ENCODE results near the gene SUMO3.

SUMO3 gene

DNA sequence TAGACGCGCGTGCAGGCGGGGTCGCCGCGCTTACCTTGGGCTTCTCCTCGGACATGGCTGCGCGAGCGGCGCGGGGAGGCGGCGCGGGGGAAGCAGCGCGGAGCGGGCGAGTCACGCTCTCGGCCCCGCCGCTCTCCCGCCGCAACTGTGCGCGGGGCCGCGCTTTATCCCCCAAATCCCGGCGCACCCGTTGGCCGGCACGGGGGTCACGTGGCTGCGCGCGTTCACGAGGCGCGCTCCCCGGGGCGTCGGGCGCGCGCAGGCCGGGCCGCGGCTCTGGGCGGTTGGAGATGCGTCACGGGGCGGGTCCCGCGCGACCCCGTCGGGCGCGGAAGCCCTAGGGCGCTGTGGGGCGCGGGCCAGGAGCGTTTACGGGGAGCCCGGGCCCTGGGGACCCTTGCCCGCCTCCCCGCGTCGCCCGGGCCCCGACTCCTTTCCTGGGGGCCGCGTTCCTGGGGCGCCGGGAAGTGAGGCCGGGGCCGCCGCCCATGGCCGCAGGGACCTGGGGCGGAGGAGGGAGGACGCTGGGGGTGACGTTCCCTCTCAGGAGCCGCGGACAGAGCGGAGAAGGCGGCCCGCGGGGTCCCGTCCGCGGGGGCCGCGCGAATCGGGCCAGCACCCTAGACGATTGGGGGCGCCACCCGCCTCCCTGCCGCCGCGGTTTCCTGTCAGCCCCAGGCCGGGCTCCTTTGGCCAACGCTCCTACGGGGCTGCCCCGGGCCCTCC, at the start of gene SUMO3:
Gene SUMO3, minus strand, starts transcription at position 149 of the 726 bp plus-strand sequence. Its CDS starts 94 bp downstream, at position 55.
- peak; percentile 71 to 78 (median 72) for DNase-seq (ENCODE audit: low read depth in 2 of 3, low spot score in 1 of 3)

DNA sequence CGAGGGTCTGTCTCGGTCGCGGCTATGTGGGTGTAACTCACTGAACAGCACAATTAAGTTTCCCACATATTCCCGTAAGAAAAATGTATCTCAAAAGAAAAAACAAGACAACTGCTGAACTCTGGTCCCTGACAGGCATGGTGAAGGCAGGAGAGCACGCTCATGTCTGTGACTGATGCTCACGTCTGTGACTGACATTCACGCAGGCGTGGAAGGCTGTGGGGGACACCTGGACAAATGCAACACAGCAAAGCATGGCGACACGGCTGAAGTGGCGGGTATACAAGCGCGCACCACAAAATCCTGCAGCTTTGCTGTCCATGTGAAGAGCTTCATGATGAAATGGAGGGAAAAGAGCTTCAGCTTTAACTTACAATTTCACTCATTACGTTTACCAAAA, 49.6 kb upstream of the SUMO3 start:
- no peak for DNase-seq (ENCODE audit: low read depth in 2 of 3, low spot score in 1 of 3)

DNA sequence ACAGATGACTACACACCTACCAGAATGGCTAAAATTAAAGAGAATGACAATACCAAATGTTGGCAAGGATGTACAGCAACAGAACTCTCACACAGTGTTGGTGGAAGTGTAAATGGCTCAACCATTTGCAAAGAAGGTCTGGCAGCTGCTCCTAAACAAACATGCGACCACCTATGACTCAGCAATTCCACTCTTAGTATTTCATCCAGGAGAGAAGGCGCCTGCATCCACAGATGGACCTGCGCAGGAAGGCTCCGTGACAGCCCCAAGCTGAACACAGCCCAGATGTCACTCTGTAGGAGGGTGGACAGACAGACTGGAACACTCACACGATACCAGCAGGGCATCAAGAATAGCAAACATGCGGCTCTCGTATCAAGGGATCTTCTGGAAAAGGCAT, 48.9 kb upstream of the SUMO3 start:
- no peak for DNase-seq (ENCODE audit: low read depth in 2 of 3, low spot score in 1 of 3)

DNA sequence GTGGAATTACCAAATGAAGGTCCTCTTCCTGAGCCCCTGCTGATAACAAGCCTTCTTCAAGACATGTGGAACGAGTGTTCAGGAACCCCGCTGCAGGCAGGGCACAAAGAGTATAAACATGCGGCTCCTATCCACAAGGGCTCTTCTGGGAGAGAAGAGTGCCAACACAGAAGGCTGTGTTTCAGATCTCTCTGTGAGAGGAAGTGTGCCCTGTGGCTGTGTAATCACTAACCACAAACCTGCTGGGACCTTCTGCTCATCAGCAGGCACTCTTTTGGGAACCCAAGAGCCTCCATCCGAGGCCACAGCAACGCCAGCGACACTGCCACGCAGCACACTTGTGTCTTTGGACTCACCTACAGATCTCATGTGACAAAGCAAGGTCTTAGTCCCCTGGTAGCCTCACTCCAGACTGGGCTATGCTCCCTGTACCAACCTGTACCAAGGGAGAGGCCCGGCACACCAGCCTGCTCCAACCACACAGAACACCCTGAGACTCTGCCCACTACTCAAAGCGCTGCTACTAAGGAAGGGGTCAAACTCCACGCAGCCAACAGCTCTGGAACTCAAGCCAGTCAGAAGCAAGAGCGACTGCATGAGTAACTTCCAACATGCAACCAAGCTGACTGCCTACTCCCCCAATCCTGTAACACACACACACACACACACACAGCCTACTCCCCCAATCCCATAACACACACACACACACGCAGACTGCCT, 47.9 kb upstream of the SUMO3 start:
- DNase-seq (ENCODE audit: low read depth in 2 of 3, low spot score in 1 of 3), result no peak

DNA sequence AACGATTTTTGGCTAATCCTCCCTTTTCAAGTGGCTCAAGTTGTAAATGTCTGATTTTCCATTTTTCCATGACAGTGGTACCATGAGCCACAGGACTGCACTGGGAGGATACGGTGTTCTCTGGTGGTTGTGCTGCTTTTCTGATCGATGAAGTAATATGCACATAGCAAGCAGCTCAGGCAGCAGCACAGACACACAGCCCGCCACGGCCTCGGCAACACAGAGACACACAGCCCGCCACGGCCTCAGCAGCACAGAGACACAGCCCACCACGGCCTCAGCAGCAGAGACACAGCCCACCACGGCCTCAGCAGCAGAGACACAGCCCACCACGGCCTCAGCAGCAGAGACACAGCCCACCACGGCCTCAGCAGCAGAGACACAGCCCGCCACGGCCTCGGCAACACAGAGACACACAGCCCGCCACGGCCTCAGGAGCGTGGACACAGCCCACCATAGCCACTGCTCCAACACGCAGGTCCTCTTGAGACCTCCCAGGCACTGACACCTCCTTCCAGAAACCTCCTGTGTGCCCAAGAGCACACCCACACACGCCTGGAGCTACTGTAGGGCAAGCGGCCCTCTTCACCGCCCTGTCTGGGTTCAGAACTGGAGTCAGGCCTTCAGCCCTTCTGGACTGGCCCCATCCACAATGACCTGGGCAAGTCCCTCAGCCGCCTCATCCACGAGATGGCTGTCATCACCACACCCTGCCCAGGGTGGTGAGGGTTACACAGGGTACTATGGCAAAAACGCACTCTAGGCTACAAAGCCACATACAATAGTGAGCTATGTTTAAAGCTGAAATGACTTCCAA, 45.2 kb upstream of the SUMO3 start:
- no peak for DNase-seq (ENCODE audit: low read depth in 2 of 3, low spot score in 1 of 3)

DNA sequence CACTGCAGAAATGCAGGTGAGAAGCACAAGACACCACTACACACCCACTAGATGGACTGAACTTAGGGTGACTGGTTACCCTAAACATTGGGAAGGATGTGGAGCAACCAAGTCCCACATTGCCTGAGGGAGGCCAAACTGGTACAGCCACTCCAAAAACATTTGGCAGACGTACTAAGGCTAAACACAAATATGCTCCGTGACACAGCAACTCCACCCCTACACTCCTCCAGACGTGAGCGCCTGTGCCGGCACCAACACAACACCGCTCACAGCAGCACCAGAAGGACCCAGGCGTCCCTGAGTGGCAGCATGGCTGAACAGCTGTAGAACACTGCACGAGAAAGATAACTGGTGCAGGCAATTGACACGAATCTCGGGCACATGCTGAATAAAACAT, 40.9 kb upstream of the SUMO3 start:
- DNase-seq (ENCODE audit: low read depth in 2 of 3, low spot score in 1 of 3), result no peak

DNA sequence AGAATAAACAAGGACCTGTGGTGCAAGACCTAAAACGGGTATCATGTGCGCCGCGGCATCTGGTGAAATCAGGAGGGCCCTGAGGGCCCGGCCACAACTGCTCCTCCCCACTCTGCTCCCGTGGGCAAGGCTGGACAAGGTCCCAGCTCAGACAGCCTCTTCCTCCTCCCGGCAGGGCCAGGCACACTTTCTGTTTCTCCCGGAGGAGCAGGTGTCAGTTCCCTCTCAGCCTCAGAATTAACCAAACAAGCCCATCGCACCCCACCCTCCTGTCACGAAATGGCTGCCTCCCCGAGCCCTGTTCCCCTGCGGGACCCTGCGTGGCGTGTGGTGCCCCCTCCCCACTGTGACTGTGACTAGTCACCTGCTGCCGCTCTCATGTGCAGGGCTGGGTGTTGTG, 40.4 kb upstream of the SUMO3 start:
- no peak for DNase-seq (ENCODE audit: low read depth in 2 of 3, low spot score in 1 of 3)

DNA sequence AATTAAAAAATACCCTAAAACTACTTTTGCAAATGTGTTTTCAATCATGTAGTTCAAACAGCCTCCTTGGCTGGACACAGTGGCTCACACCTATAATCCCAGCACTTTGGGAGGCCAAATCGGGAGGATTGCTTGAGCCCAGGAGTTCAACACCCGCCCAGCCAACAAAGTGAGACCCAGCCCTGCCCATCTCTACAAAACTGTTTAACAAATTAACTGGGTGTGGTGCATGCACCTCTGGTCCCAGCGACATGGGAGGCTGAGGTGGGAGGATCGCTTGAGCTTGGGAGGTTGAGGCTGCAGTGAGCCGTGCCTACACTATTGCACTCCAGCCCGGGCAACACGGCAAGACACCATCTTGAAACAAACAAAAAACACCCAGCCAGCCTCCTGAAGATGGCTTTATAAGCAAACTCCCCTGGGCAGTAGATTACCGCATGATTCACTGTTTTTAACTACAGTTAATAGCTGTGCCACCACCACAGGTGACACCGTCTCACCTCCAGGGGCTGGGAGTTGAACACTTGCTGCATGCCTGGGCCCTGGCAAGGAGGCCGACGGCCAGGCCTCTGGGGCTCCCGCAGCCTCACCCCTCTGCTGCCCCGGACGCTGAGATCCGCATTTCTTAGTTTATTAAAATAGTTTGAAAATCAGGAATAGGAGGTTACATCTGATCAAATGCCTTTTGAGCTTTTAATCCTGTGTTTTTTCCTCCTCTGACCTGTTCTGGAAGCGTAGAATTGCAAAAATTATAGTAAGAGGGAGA, 39.4 kb upstream of the SUMO3 start:
- DNase-seq (ENCODE audit: low read depth in 2 of 3, low spot score in 1 of 3), result no peak

DNA sequence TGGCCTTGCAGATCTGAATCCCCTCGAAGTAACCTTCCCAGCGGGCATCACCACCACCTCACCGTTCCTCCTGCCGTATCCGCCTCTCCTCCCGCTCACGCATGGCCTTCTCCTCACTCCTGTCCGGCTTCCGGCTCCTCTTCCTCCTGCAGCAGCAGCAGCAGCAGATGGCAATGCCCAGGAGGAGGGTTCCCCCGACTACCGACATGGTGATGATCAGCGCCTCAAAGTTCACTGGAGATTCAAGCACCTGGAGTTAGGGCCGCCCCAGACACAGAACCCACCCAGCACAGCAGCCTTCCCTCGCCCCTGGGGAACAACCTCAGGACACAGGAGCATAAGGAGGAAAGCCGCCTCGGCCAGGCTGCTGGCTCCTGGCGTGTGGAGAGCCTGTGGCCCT, 38.3 kb upstream of the SUMO3 start:
- no peak for DNase-seq (ENCODE audit: low read depth in 2 of 3, low spot score in 1 of 3)

DNA sequence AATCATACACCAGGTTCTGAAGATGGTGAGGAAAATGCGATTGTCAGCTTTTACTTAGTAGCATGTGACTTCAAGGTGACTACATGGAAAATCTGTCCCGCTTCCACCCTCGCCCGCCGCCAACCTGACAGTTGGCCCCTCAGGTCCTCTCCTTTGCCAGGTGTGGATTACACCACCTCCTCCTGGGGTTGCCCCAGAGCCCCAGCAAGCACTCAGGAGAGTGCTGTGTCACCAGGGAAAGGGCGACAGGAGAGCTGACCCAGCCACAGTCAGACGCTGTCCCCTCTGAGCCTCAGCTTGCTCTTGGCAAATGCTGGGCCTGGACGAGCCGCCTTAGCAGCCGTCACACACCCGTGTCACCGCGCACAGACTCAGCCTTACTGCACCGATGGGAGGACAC, 37.7 kb upstream of the SUMO3 start:
- no peak for DNase-seq (ENCODE audit: low read depth in 2 of 3, low spot score in 1 of 3)

DNA sequence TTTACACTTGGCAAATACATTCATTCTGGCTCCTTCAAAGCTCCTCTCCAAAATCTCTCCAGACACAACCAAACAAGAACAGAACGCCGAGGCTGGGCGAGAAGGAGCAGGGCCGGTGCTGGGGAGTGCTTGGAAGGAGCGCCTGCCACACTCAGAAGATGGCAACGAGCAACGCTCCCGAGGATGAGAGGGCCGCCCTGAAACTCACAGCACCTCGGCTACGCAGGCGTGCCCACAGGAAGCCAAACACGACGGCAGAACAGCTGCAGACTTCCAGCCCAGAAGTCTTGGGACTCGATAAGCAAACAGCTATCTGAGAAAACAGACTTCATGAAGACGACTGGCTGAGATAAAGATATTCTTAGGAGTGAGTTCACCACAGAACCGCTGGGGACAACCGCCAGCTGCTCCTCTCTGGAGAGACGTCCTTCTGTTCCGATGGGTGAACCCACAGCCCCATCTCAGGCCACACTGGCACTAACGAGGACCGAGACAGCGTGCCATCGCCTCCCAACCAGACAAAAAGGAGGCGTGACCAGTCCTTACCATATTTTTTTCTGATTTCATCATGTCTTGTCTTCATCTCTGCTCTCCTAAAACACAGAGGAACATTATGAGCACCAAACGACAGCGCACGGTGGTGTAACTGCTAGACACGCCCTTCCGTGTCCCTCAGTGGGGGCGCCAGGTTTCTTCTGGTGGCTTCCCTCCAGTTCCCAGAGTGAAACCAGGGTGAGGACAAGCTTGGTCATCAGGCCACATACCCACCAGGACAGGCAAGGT, 37.0 kb upstream of the SUMO3 start:
- no peak for DNase-seq (ENCODE audit: low read depth in 2 of 3, low spot score in 1 of 3)

DNA sequence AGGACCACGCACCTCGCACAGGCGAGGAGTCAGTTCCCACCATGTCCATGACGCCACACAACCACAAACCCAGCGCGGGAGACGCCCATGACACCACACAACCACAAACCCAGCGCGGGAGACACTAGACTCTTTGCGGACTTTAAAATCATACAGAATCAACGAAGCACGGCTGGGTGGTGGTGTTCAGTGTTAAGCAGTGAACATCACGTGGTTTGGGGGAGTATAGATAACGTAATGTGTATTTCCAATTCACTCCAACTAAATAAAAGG, 36.5 kb upstream of the SUMO3 start:
- DNase-seq (ENCODE audit: low read depth in 2 of 3, low spot score in 1 of 3), result no peak

DNA sequence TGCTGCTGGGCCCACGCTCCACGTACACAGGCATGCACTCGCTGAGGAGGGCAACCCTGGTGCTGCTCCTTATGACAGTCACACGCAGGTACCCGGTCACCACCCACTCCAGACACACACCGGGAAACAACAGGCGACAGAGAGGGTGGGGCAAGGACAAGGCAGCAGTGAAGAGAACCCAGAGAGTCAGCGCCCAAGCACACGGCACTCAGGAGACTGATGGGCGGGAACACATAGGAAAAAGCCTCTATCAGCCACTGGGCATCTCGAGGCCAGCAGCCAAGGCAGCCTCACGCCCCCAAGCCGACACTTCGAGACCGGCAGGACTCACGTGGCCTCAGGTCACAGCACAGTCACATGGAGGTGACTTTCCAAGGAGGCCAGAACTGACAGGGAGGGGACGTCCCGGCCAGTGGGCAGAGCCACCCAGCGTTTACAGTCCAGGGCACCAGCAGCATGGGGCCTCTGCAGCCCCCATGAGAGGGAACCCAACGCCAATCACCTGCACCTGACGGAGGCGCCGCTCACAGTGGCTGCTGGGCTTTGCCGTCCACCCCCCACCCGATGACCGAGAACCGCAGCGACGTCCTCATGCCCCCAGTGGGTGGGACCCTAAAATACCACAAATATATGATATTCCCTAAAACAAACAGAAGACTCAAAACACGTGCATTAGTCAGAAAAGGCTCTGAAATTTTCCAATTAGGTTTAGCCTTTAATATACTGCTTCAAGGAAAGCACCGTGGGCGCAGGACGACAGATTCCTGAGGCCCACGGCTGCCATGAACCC, 35.9 kb upstream of the SUMO3 start:
- DNase-seq (ENCODE audit: low read depth in 2 of 3, low spot score in 1 of 3), result no peak

DNA sequence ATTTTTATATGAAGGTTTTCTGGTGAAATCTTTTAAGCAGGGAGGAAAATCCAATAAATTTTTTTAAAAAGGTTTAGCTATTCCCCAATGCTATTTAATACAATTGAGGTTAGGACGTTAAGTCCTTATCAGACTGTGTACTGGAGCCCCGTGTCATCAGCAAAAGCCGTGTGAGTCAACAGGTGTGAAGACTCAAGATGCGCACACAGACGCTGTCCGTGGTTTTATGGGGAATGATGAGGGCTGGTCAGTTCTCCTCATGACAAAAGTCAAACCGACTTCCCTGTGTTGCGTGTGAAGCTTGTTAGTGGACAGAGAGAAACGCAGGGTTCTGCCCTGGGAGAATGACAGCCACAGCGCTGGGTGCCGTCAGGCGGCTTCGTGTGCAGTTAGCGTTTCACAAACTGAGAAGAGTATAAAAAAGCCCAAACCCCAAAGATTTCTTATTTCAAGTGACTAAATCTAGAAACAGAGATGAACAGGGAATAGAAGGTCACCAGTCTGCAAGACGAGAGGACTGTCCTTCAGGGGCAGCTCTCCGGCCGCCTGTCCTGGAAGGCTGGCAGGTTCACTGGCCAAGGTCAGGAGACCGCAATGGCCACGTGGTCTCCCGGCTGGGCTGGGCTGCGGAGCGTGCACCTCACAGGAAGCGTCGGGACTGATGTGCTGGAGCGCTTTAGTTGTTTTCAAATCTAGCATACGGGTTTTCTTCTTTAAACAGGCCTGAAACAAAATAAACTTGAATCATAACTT, 33.2 kb upstream of the SUMO3 start:
- DNase-seq (ENCODE audit: low read depth in 2 of 3, low spot score in 1 of 3), result no peak

DNA sequence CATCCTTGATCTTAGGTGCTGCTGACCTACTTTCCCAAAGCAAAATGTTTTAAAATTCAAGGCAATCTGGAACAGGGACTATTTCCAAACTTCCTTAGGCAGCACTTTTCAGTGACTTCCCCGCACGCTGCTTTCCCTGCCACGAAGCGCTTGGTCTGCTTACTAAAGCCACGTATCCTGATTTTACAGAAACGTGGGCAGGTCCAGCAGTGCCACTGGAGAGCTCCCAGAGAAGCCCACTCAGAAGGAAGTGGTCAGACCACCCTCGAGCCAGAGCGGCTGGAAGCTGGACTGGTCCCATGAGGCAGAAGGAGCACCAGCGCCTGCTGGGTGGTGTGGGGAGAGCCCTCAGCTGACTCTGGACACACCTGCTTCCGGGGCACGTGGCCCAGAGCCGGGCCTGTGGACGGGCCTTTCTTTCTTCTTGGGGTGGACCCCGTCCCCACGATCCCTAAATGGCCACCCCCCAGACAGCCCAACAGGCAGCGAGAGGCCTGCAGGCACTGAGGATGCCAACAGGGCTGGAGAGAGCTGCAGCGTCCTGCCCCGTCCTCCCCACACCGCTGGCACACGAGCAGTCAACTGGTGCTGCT, 32.4 kb upstream of the SUMO3 start:
- no peak for DNase-seq (ENCODE audit: low read depth in 2 of 3, low spot score in 1 of 3)

DNA sequence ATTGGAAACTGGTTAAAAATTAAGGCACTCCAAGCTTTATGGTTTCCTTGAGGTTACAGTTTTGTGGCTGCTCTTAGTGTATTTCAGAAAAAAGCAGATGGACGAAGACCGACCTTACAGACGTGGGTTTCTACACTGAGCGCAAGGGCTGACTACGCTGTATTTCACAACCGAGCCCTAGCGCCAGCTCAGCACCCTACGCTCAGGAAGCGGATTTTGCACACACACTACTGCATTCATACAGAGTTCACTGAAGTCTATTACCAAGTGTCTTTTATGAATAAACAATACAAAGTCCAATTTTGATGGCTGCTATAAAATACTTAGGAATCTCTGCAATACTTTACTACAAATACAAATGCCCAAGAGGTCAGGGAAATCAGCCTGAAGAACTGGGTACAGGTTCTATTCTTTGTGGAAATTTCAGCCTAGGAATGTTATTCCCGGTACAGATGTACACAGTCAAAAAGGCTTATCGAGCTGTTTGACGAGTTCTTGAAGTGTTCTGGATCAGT, 31.8 kb upstream of the SUMO3 start:
- no peak for DNase-seq (ENCODE audit: low read depth in 2 of 3, low spot score in 1 of 3)

DNA sequence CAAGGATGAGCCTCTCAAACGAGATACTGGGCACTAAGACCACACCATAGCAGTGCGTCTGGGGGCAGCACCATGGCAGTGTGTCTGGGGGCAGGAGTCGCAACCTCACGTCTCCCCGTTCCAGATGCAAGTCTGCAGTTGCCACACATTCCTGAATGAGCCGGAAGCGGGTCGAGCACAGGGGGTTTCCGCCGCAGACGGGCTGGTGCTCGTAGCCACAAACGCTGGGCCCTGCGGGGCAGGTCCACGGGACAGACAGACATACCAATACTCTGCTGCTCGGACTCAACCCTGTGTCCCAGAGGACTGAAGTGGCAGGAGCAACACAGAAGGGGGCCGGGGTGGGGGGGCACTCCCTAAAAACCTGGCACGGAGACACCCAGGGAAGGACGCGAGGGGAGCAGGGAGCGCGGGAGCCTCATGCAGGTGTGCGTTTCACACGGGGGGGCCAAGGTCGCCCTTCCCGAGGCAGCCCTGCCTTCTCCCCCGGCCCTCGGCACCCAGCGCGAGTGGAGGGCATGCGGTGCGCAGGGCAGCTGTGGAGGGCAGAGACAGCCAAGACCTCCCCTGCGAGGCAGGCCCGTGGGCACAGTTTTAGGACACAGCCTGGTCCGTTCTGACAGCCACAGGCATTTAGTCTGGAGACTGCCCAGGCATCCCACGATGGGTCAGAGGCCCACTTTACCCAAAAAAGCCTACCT, 31.1 kb upstream of the SUMO3 start:
- no peak for DNase-seq (ENCODE audit: low read depth in 2 of 3, low spot score in 1 of 3)

Data from stimulated activated CD4-positive, alpha-beta T cell treated with anti-CD3 and anti-CD28 coated beads, Interleukin-12 subunit alpha, Interleukin-12 subunit beta, amount 100 ng/mL, for 48 hours (primary cell).